Esophagus squamous epithelium (tissue), 5 donors: ENCODE results near the gene WAPL. TPM values are rescaled to one million over a fixed set of nuclear protein-coding genes. Genes with fewer than 3 reads are reported as not detected.

ENCODE experiments used
- DNase-seq: peaks from one replicate; lab custom pipeline; 2025; lab: John Stamatoyannopoulos, UW
- H3K27ac ChIP-seq, 4 donors: fragments of 200-600 bp; sonication (generic); one replicate each; pipeline ENCODE4 v1.5.1; 2016 to 2019; ENCODE audit warnings: mild to moderate bottlenecking in 1 of 4
- H3K27me3 ChIP-seq, 4 donors: fragments of 200-600 bp; sonication (generic); 1 replicate in 3 of 4; 2 replicates in 1 of 4; pipeline versions ENCODE4 v1.5.1 to v1.6.0; 2017 to 2021; ENCODE audit warnings: antibody characterized with exemption in 1 of 4
- H3K36me3 ChIP-seq, 3 donors: fragments of 200-600 bp; sonication (generic); one replicate each; pipeline ENCODE4 v1.5.1; 2016 to 2019
- H3K4me1 ChIP-seq, 3 donors: fragments of 200-600 bp; sonication (generic); one replicate each; pipeline ENCODE4 v1.5.1; 2017 to 2019
- H3K4me3 ChIP-seq, 4 donors: fragments of 200-600 bp; sonication (generic); 1 replicate in 3 of 4; 2 replicates in 1 of 4; pipeline ENCODE4 v1.5.1; 2016 to 2019; ENCODE audit warnings: mild to moderate bottlenecking in 2 of 4, moderate library complexity in 1 of 4
- H3K9me3 ChIP-seq, 3 donors: fragments of 200-600 bp; sonication (generic); one replicate each; pipeline ENCODE4 v1.5.1; 2016 to 2019
- POLR2A ChIP-seq, 4 donors: fragments of 450-650 bp; IDR thresholded peaks; one replicate each; pipeline ENCODE4 v1.6.1; 2017; ENCODE audit warnings: antibody characterized with exemption in 4 of 4, mild to moderate bottlenecking in 4 of 4, moderate library complexity in 3 of 4
- WGBS, 2 donors: methylation state at CpG; one replicate each; pipeline ENCODE4 v1.1.5; 2018; 5-methylcytosine and 5-hydroxymethylcytosine counted together
- intact Hi-C: fragments of 100-400 bp; cut with DNase I; formaldehyde crosslinking; loops from one replicate; pipeline ENCODE4 v1.15.0; 2022
- total RNA-seq, 4 donors: library from RNA; depleted of rRNA; stranded (reverse); fragments of >200 nt; gene quantifications; one replicate each; pipeline ENCODE4 v1.1.0, GENCODE V29; 2016
- TF ChIP-seq, protein P1 (sequence below), 6 experiments: fragments of 450-650 bp in 4 of 6; fragments of 200-600 bp in 2 of 6; sonication (generic) in 2 of 6; IDR thresholded peaks; one replicate each; pipeline ENCODE4 v1.5.1; 2016 to 2019; ENCODE audit warnings: antibody characterized with exemption in 6 of 6, mild to moderate bottlenecking in 4 of 6, moderate library complexity in 4 of 6
- donor health status: DM: yes; HTN: yes; CAD: no.

The WAPL gene
- total RNA-seq, 4 donors from 2014 or later: 21.4 to 44.4 (median 28.2) TPM

DNA sequence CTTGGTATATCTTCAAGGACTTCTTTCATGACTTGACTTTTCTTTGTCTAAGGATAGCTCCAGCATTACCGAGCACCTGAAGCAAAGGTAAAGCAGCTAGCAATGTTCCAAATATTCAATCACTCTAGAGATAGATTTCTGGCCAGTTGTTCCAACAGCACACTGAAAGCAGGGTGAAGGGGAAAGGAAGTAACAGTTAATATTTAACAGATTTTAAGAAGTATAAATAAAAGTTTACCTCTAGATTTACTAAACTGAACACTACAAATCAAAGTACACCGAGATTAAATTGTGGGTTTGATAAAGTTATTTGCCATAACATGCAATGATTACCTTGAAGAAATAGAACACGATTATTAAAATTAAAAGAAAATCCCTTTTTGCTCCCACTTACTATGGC is 84.1 kb downstream of the WAPL start:
- no peaks in the 10 kb centered on the region for H3K9me3 ChIP-seq
- peaks cover 10 to 87% (median 13%) of the 10 kb centered on the region in 3 donors for H3K36me3 ChIP-seq
- no peak overlapping the region for H3K4me3 ChIP-seq
- TF ChIP-seq, protein P1, sequence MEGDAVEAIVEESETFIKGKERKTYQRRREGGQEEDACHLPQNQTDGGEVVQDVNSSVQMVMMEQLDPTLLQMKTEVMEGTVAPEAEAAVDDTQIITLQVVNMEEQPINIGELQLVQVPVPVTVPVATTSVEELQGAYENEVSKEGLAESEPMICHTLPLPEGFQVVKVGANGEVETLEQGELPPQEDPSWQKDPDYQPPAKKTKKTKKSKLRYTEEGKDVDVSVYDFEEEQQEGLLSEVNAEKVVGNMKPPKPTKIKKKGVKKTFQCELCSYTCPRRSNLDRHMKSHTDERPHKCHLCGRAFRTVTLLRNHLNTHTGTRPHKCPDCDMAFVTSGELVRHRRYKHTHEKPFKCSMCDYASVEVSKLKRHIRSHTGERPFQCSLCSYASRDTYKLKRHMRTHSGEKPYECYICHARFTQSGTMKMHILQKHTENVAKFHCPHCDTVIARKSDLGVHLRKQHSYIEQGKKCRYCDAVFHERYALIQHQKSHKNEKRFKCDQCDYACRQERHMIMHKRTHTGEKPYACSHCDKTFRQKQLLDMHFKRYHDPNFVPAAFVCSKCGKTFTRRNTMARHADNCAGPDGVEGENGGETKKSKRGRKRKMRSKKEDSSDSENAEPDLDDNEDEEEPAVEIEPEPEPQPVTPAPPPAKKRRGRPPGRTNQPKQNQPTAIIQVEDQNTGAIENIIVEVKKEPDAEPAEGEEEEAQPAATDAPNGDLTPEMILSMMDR (IDR thresholded peaks at IDR 0.05): no peak
- no peak for TF ChIP-seq POLR2A (IDR thresholded peaks at IDR 0.05)
- intact Hi-C loops: no loop called here
- peaks cover 0 to 4% (median 0%) of the 10 kb centered on the region in 3 donors for H3K4me1 ChIP-seq
- 85 to 89% methylated on average over 3 of the region's 3 CpGs for WGBS, 2 donors
- no peak overlapping the region for H3K27ac ChIP-seq
- DNase-seq: no peak
- no peaks in the 10 kb centered on the region for H3K27me3 ChIP-seq

DNA sequence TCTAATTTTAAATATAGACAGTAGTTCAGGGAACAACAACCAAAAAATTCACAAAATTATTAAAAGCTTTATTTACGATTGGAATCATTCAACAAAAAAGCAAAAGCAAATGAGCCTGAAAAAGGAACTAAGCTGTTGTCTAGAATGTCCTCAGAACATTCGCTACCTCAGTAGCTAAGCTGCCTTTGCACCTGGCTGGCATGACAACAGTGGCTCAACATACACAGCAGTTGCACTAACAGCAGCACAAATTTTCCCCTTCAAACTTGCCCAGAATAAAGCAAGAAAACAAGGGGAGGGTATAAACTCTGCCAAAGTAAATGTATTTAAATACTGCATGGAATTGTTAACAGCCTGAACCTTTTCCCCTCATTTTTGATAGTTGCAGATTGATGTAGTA is 84.6 kb downstream of the WAPL start:
- H3K4me1 ChIP-seq: peaks cover 0 to 4% (median 0%) of the 10 kb centered on the region in 3 donors
- H3K27ac ChIP-seq: no peak overlapping the region
- H3K9me3 ChIP-seq: no peaks in the 10 kb centered on the region
- intact Hi-C loops: no loop called here
- TF ChIP-seq POLR2A (IDR thresholded peaks at IDR 0.05): no peak
- TF ChIP-seq, protein P1 (IDR thresholded peaks at IDR 0.05): no peak
- 89 to 94% methylated on average over 2 of the region's 2 CpGs for WGBS, 2 donors
- no peaks in the 10 kb centered on the region for H3K27me3 ChIP-seq
- H3K4me3 ChIP-seq: no peak overlapping the region
- peaks cover 5 to 82% (median 9%) of the 10 kb centered on the region in 3 donors for H3K36me3 ChIP-seq
- no peak for DNase-seq

DNA sequence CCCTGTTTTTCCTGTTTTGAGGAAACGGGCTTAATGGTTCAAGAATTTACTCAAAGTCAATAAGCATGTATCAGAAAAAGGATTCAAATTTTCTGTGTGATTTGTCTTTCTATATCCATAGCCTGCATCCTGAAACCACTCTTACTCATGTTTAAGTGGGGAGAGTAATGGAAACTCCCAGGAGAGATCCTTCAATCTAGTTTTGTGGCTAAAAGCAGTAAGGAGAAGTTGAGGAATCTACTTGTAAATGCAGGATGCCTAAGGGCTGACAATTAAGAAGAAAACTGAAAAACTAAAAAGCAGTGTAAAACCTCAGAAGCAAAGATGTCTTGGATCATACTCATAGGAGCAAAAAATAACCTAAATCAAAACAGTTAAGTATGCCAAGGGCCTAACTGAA is 86.9 kb downstream of the WAPL start:
- TF ChIP-seq, protein P1 (IDR thresholded peaks at IDR 0.05): no peak
- no peak for TF ChIP-seq POLR2A (IDR thresholded peaks at IDR 0.05)
- WGBS, 2 donors: 82 to 94% methylated on average over 1 of the region's 1 CpG

DNA sequence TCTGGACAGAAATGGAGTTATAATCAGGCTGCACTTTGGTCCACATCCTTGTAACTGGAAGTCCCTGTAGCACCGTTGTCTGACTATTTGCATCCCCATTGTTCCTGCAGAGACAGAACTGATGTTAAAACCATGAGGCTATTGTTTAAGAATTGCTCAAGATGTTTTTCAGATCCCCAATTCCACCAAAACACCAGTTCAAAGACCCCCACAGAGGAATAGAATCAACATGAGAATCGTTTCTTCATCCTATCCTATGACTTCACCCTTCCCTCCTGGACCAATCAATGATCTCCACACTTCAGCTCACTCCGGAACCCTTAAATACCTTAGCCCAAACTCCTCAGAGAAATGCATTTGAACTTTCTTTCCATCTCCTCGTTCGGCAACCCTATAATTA is 97.9 kb downstream of the WAPL start:
- Histone ChIP-seq H3K4me1 (no peaks in the 10 kb centered on the region), H3K4me3 (no peak overlapping the region), H3K27ac (no peak overlapping the region), H3K36me3 (no peaks in the 10 kb centered on the region), H3K9me3 (no peaks in the 10 kb centered on the region), H3K27me3 (peaks cover 0 to 7% (median 0%) of the 10 kb centered on the region in 4 donors)
- intact Hi-C loops: no loop called here
- no peak for TF ChIP-seq POLR2A (IDR thresholded peaks at IDR 0.05)
- TF ChIP-seq, protein P1 (IDR thresholded peaks at IDR 0.05): no peak
- WGBS, 2 donors: 52 to 53% methylated on average over 5 of the region's 5 CpGs
- no peak for DNase-seq

More for the DNA sequence above, 86.9 kb downstream of the WAPL start:
- Histone ChIP-seq H3K4me3 (no peak overlapping the region), H3K36me3 (peaks cover 0 to 59% (median 6%) of the 10 kb centered on the region in 3 donors), H3K4me1 (peaks cover 0 to 4% (median 0%) of the 10 kb centered on the region in 3 donors), H3K9me3 (no peaks in the 10 kb centered on the region), H3K27me3 (no peaks in the 10 kb centered on the region), H3K27ac (no peak overlapping the region)
- intact Hi-C loops: no loop called here
- no peak for DNase-seq

DNA sequence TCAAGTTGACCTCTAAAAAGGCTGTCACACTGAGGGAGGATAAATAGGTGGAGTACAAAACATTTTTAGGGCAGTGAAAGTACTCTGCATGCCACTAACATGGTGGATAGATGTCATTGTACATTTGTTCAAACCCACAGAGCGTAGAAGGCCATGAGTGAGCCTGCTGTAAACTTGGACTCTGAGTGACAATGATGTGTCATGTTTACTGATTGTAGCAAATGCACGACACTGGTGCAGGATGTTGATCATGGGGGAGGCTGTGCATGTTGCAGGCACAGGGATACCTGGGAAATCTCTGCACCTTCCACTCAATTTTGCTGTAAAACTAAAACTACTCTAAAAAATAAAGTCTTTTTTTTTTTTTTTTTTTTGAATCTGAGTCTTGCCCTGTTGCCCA is 102.5 kb downstream of the WAPL start:
- DNase-seq: no peak
- WGBS, 2 donors: 60 to 74% methylated on average over 2 of the region's 2 CpGs
- H3K36me3 ChIP-seq: no peaks in the 10 kb centered on the region
- TF ChIP-seq, protein P1 (IDR thresholded peaks at IDR 0.05): no peak
- no peak for TF ChIP-seq POLR2A (IDR thresholded peaks at IDR 0.05)
- H3K9me3 ChIP-seq: no peaks in the 10 kb centered on the region
- intact Hi-C loops: no loop called here
- H3K4me3 ChIP-seq: no peak overlapping the region
- no peak overlapping the region for H3K27ac ChIP-seq
- H3K27me3 ChIP-seq: peaks cover 0 to 4% (median 0%) of the 10 kb centered on the region in 4 donors
- no peaks in the 10 kb centered on the region for H3K4me1 ChIP-seq
